Measurements from ENCODE around the gene RCN1.

DNA sequence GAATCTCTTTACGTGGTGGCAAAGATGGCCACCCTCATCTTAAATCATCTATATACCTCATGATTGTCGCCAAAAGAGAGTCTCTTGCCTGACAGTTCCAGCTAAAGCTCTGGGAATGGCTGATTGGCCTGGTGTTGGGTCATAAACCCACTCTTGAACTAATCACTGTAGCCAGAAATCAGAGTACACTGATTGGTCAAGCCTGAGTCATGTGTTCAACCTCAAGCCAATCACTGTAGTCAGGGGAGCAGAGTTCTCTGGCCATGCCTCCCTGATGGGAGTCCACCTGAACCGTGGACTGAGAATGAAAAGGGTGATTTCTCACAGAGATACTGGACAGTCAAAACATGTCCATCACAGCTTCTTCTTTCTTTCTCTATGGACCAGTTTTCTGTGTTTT lies 45.8 kb downstream of the RCN1 start:
- TF ChIP-seq, protein P1, sequence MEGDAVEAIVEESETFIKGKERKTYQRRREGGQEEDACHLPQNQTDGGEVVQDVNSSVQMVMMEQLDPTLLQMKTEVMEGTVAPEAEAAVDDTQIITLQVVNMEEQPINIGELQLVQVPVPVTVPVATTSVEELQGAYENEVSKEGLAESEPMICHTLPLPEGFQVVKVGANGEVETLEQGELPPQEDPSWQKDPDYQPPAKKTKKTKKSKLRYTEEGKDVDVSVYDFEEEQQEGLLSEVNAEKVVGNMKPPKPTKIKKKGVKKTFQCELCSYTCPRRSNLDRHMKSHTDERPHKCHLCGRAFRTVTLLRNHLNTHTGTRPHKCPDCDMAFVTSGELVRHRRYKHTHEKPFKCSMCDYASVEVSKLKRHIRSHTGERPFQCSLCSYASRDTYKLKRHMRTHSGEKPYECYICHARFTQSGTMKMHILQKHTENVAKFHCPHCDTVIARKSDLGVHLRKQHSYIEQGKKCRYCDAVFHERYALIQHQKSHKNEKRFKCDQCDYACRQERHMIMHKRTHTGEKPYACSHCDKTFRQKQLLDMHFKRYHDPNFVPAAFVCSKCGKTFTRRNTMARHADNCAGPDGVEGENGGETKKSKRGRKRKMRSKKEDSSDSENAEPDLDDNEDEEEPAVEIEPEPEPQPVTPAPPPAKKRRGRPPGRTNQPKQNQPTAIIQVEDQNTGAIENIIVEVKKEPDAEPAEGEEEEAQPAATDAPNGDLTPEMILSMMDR (IDR thresholded peaks at IDR 0.05 in 4 of 5, conservative IDR thresholded peaks at IDR 0.05 in 1 of 5), result no peak
- TF ChIP-seq POLR2A (IDR thresholded peaks at IDR 0.05), result no peak
